Middle frontal gyrus (tissue), 1 donor: Measurements from ENCODE around the gene ACOT11.
"Not testable (repeated sequence)": the region's sequence is repeated elsewhere in the genome, so short reads cannot be mapped to it uniquely, and the experiment has no call there.

Experiments
- DNase-seq: peaks from one replicate; pipeline ENCODE4 v3.0.0-alpha.2; 2015; ENCODE audit warnings: low spot score; ENCODE audit errors: extremely low spot score

The ACOT11 gene

GRCh38 chr1:54547601-54548388 is at the start of gene ACOT11:
Gene ACOT11 (plus strand): TSS chr1:54548228. CDS start chr1:54548310, 82 bp downstream.
- peak; percentile 70 for DNase-seq

DNA sequence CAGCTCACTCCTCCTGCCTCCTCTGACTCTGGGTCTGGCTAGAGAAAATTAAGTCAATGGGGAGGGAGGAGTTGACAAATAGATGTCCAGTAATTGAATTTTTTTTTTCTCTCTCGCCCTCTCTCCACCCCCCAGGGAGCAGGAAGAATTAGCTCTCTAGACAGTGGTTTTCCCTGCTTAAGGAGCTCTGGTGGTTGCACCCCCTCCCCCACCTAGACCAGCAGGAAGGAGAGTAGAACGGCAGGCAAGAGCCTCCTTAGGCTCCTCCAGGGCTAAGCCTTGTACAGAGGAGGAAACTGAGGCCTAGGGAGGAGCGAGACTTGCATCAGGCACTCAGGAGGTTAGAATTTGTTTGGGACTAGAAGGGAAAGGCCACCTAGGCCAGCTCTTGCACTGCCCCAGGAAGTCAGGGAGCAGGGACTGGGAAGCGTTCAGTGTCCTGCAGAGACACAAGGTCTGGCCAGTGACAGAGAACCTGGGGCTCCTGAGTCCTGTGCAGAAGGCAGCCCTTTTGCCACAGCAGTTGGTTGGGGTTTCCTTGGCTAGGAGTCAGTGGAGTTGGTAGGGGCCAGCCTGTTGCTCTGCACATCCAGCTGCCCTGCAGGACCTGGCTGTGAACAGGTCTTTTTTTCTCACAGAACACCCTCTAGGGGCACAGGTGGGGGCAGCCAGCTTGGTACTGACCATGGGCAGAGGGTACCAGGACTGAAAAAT is 49.5 kb upstream of the ACOT11 start:
- DNase-seq = no peak

DNA sequence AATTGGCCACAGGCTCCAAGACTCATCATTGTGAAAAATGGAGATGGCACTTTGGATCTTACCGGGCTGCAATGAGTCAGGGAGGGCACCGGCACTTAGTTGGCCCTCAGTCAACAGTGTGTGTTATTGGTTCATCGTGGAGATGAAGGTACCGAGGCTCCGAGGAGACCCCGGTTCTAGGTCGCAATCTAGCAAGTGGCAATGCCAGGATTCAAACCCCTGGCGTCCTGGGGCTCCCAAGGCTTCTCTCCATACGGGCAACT is 49.0 kb upstream of the ACOT11 start:
- DNase-seq = no peak

GRCh38 chr1:54499360-54500106 is 48.5 kb upstream of the ACOT11 start:
- DNase-seq = no peak

DNA sequence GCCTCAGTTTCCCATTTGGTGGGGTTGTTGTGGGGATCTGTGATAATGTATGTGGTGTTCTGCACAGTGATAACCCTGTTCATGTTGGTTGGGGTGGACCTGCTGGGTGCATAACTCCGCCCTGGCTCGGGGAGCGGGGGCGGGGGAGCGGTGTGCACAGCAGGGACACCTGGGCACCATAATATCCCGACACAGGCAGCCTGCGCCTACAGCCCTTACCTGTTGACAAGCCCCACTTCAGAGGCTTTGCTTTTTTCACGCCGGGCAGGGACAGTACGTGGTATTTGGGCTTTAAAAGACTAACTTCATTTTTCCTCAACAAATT is 48.0 kb upstream of the ACOT11 start:
- DNase-seq = no peak

GRCh38 chr1:54501849-54502248 is 46.2 kb upstream of the ACOT11 start:
- DNase-seq = no peak

DNA sequence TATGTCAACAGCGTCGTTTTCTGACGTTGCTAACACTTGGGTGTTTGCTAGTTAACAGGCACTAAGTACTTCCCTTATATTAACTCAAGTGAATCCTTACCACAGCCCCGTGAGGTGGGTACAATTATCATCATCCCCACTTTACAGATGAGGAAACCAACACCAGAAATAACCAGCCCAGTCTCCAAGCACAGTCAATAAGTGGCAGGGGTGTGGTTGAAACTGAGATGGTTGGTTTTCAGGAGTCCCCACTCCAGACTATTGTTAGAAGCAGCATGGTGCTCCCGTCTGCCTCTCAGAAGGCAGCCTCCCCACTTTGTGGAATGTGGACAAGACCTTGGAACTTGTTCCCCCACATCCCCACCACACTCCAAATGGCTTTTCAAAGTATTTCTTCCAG is 45.7 kb upstream of the ACOT11 start:
- DNase-seq = no peak

DNA sequence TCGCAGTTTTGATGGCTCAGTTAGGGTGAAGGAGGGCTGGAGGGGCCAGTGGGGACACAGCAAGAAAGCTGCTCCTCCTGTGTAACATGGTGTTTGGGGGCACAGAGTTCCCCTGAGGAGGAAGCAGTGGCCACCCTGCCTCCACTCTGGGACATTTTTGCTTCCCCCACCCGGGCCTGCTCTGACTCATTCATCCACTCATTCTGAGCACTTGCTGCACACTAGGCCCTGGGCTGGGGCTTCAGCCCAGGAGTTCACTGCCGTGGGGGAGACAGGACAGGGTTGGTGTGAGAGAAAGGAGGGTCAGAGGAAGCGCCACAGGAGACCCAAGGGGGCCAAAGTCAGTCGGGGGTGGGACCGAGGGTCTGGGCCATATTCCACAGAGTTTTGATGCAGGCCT is 41.4 kb upstream of the ACOT11 start:
- DNase-seq = no peak

GRCh38 chr1:54507033-54507870 is 40.8 kb upstream of the ACOT11 start:
- DNase-seq = no peak

- no peak for DNase-seq
Measured at GRCh38 chr1:54510715-54511270, 37.2 kb upstream of the ACOT11 start.

GRCh38 chr1:54513921-54514580 is 34.0 kb upstream of the ACOT11 start:
- not testable (repeated sequence) for DNase-seq

DNA sequence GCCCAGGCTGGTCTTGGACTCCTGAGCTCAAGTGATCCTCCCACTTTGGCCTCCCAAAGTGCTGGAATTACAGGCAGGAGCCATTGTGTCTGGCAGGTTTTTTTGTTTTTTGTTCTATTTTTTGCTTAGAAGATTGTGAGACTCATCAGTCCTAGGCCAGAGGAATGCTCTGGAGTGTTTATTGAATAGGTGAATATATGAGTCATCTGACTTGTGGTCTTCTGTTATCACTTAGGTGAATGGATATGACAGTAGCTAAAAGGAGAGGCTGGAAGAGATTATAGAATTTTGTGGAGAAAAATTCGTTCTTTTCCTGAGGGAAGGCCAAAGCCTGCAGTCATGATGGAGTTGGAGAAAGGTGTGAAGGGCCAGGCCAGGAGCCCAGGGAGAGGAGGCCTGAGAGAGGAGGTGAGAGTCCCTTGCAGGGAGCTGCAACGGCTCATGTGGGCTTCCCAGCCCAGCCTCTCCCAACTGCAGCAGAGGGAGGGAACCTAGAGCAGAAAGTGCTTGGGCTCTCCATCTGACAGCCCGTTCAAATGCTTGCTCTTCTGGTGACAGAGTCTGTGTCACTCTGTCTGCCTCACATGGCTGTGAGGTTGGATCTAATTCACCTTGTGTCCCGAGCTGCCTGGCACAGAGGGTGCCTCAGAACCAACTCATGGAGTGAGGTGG is 31.6 kb upstream of the ACOT11 start:
- no peak for DNase-seq

DNA sequence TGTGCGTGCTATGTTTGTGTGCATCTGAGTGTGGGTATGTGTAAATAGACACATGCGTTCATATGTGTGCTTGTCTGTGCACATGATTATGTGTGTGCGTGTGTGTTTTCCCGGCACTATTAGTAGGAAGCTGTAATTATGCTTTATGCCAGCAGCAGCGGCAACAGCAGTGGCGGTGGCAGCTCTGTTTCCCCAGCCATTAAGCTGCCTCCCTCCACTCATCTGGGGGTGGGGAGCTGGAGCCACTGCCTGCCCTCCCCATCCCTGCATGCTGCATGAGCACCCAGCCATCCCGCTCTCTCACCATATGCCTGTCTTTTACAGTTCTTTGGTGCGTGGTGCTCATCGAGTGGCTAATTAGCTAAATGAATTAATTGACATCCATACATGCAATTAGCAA is 30.5 kb upstream of the ACOT11 start:
- no peak for DNase-seq

DNA sequence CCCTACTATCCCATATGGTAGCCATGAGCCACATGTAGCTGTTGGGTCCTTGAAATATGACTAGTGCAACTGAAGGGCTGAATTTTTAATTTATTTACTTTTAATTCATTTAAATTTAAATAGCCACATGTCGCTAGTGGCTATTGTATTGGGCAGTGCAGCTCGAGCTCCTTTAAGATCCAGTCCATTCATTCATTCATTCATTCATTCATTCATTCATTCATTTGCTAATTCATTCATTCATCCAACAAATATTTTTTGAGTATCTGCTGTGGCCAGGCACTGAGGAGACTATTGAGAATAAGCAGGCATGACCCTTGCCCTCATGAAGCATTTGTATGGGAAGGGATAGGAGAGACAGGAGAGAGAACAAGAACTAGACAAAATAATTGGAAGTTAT is 29.5 kb upstream of the ACOT11 start:
- DNase-seq = no peak

GRCh38 chr1:54519709-54520108 is 28.3 kb upstream of the ACOT11 start:
- DNase-seq = no peak

DNA sequence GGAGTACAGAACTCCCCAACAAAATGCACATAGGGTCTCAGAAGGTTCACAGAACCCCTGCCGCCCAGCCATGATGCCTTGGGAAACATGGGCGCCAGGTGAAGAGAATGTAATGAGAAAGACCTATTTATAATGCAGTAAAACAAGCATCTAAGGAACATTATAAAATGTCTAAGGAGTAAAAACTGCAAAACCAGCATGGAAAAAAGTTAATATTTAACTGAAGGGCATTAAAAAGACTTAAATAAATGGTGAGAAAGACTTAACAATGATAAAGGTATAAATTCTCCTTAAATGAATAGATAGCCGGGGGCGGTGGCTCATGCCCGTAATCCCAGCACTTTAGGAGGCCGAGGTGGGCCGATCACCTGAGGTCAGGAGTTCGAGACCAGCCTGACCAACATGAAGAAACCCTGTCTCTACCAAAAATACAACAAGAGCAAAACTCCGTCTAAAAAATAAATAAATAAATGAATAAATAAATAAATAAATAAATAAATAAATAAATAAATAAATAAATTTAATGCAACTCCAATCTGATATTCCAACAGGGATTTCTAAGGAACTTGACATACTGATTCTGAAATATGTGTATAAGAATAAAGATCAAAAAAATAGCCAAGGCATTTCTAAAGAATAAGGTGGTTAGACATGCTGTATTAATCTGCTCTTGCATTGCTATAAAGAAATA is 27.3 kb upstream of the ACOT11 start:
- DNase-seq = no peak

GRCh38 chr1:54526565-54526964 is 21.5 kb upstream of the ACOT11 start:
- DNase-seq = not testable (repeated sequence)

- no peak for DNase-seq
Measured at GRCh38 chr1:54528613-54529012, 19.4 kb upstream of the ACOT11 start.

- no peak for DNase-seq
Measured at GRCh38 chr1:54532033-54532432, 16.0 kb upstream of the ACOT11 start.

DNA sequence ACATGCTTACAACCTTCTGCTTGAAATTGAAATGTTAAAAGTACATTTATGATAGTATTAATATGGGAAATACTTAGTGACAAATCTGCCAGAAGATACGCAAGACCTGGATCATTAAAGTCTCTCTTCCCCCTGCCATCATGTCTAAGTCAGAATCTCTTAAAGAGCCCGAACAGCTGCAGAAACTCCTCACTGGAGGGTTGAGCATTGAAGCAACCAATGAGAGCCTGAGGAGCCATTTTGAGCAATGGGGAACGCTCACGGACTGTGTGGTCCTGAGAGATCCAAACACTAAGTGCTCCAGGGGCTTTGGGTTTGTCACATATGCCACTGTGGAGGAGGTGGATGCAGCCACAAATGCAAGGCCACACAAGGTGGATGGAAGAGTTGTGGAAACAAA is 11.4 kb upstream of the ACOT11 start:
- DNase-seq = not testable (repeated sequence)
